ENCODE measurements around the gene RABGGTA. TPM values are rescaled to one million over a fixed set of nuclear protein-coding genes. Genes with fewer than 3 reads are reported as not detected.

Gene RABGGTA
- total and polyA plus RNA-seq, 5 donors from 2014 or later = 25.1 to 78.6 (median 31.9) TPM

- H3K4me3 ChIP-seq (ENCODE audit: low read depth, low read length) = peak overlapping the region; percentile 71
- H3K9me3 Mint-ChIP-seq = no peaks in the 10 kb centered on the region
These were observed 1.1 kb upstream of the RABGGTA start for GRCh38 chr14:24272467-24272866.

GRCh38 chr14:24271834-24272263 is 452 bp upstream of the RABGGTA start:
- Mint-ChIP-seq H3K27ac (peak overlapping the region; percentile 97 to 100 (median 99)), H3K27me3 (no peaks in the 10 kb centered on the region), H3K36me3 (peaks cover 6% of the 10 kb centered on the region), H3K4me3 (peak overlapping the region; percentile 78 to 94 (median 82)), H3K9me3 (no peaks in the 10 kb centered on the region), H3K4me1 (peaks cover 23 to 51% (median 34%) of the 10 kb centered on the region in 4 donors)
- Histone ChIP-seq H3K9me3 (ENCODE audit: control insufficient read depth in 2 of 2, low read length in 2 of 2) (no peaks in the 10 kb centered on the region), H3K4me1 (ENCODE audit: control insufficient read depth, insufficient read depth, low read length, poor library complexity, severe bottlenecking) (peaks cover 32% of the 10 kb centered on the region), H3K27ac (ENCODE audit: insufficient read depth, low read length, poor library complexity, severe bottlenecking) (peak overlapping the region; percentile 98), H3K4me3 (ENCODE audit: low read depth, low read length) (peak overlapping the region; percentile 71), H3K36me3 (ENCODE audit: control insufficient read depth, insufficient read depth, low read length) (peaks cover 13% of the 10 kb centered on the region), H3K27me3 (ENCODE audit: control insufficient read depth, insufficient read depth, low read length) (no peaks in the 10 kb centered on the region)
- ATAC-seq (ENCODE audit: low read depth in 2 of 2) (no peak), DNase-seq (no peak)

More at GRCh38 chr14:24272467-24272866, 1.1 kb upstream of the RABGGTA start:
- no peaks in the 10 kb centered on the region for H3K27me3 Mint-ChIP-seq
- Histone ChIP-seq H3K36me3 (ENCODE audit: control insufficient read depth, insufficient read depth, low read length) (peaks cover 7% of the 10 kb centered on the region), H3K27me3 (ENCODE audit: control insufficient read depth, insufficient read depth, low read length) (no peaks in the 10 kb centered on the region), H3K4me1 (ENCODE audit: control insufficient read depth, insufficient read depth, low read length, poor library complexity, severe bottlenecking) (peaks cover 32% of the 10 kb centered on the region), H3K27ac (ENCODE audit: insufficient read depth, low read length, poor library complexity, severe bottlenecking) (peak overlapping the region; percentile 98), H3K9me3 (ENCODE audit: control insufficient read depth in 2 of 2, low read length in 2 of 2) (no peaks in the 10 kb centered on the region)
- peak overlapping the region; percentile 63 to 94 (median 82) for H3K4me3 Mint-ChIP-seq
- DNase-seq (no peak), ATAC-seq (ENCODE audit: low read depth in 2 of 2) (no peak)
- H3K27ac Mint-ChIP-seq = peak overlapping the region; percentile 97 to 100 (median 99)
- H3K36me3 Mint-ChIP-seq = peaks cover under 1% of the 10 kb centered on the region
- H3K4me1 Mint-ChIP-seq = peaks cover 23 to 50% (median 36%) of the 10 kb centered on the region in 4 donors

GRCh38 chr14:24270537-24271133 is 762 bp downstream of the RABGGTA start:
- no peaks in the 10 kb centered on the region for H3K9me3 Mint-ChIP-seq
- peak overlapping the region in 2 of 3 donors; percentile 97 to 98 for H3K27ac Mint-ChIP-seq
- Histone ChIP-seq H3K27ac (ENCODE audit: insufficient read depth, low read length, poor library complexity, severe bottlenecking) (peak overlapping the region; percentile 98), H3K36me3 (ENCODE audit: control insufficient read depth, insufficient read depth, low read length) (peaks cover 23% of the 10 kb centered on the region), H3K4me3 (ENCODE audit: low read depth, low read length) (peak overlapping the region; percentile 79), H3K4me1 (ENCODE audit: control insufficient read depth, insufficient read depth, low read length, poor library complexity, severe bottlenecking) (peaks cover 32% of the 10 kb centered on the region), H3K9me3 (ENCODE audit: control insufficient read depth in 2 of 2, low read length in 2 of 2) (no peaks in the 10 kb centered on the region), H3K27me3 (ENCODE audit: control insufficient read depth, insufficient read depth, low read length) (no peaks in the 10 kb centered on the region)
- ATAC-seq (ENCODE audit: low read depth in 2 of 2) (no peak), DNase-seq (no peak)
- H3K27me3 Mint-ChIP-seq = no peaks in the 10 kb centered on the region
- peaks cover 17% of the 10 kb centered on the region for H3K36me3 Mint-ChIP-seq
- peak overlapping the region; percentile 86 to 95 (median 92) for H3K4me3 Mint-ChIP-seq
- H3K4me1 Mint-ChIP-seq = peaks cover 23 to 53% (median 33%) of the 10 kb centered on the region in 4 donors

GRCh38 chr14:24269910-24270536 is 1.4 kb downstream of the RABGGTA start:
- H3K9me3 ChIP-seq (ENCODE audit: control insufficient read depth in 2 of 2, low read length in 2 of 2) = no peaks in the 10 kb centered on the region
- ATAC-seq (ENCODE audit: low read depth in 2 of 2) = no peak
- H3K9me3 Mint-ChIP-seq = no peaks in the 10 kb centered on the region
- peak overlapping the region in 2 of 3 donors; percentile 97 to 98 for H3K27ac Mint-ChIP-seq
- H3K27me3 ChIP-seq (ENCODE audit: control insufficient read depth, insufficient read depth, low read length) = no peaks in the 10 kb centered on the region
- no peak for DNase-seq
- peaks cover 32% of the 10 kb centered on the region for H3K4me1 ChIP-seq (ENCODE audit: control insufficient read depth, insufficient read depth, low read length, poor library complexity, severe bottlenecking)
- H3K4me3 ChIP-seq (ENCODE audit: low read depth, low read length) = no peak overlapping the region
- H3K36me3 ChIP-seq (ENCODE audit: control insufficient read depth, insufficient read depth, low read length) = peaks cover 26% of the 10 kb centered on the region
- H3K4me1 Mint-ChIP-seq = peaks cover 23 to 49% (median 31%) of the 10 kb centered on the region in 4 donors
- H3K27me3 Mint-ChIP-seq = no peaks in the 10 kb centered on the region
- no peak overlapping the region for H3K27ac ChIP-seq (ENCODE audit: insufficient read depth, low read length, poor library complexity, severe bottlenecking)
- H3K36me3 Mint-ChIP-seq = peaks cover 17% of the 10 kb centered on the region
- peak overlapping the region; percentile 86 to 95 (median 92) for H3K4me3 Mint-ChIP-seq

- no peaks in the 10 kb centered on the region for H3K9me3 Mint-ChIP-seq
- Histone ChIP-seq H3K27me3 (ENCODE audit: control insufficient read depth, insufficient read depth, low read length) (no peaks in the 10 kb centered on the region), H3K4me1 (ENCODE audit: control insufficient read depth, insufficient read depth, low read length, poor library complexity, severe bottlenecking) (peaks cover 29% of the 10 kb centered on the region), H3K4me3 (ENCODE audit: low read depth, low read length) (no peak overlapping the region), H3K9me3 (ENCODE audit: control insufficient read depth in 2 of 2, low read length in 2 of 2) (no peaks in the 10 kb centered on the region), H3K27ac (ENCODE audit: insufficient read depth, low read length, poor library complexity, severe bottlenecking) (no peak overlapping the region), H3K36me3 (ENCODE audit: control insufficient read depth, insufficient read depth, low read length) (peaks cover 26% of the 10 kb centered on the region)
- DNase-seq = no peak
- no peak for ATAC-seq (ENCODE audit: low read depth in 2 of 2)
- no peaks in the 10 kb centered on the region for H3K27me3 Mint-ChIP-seq
- peak overlapping the region; percentile 39 to 95 (median 78) for H3K4me3 Mint-ChIP-seq
- peaks cover 22 to 46% (median 30%) of the 10 kb centered on the region in 4 donors for H3K4me1 Mint-ChIP-seq
- peaks cover 20% of the 10 kb centered on the region for H3K36me3 Mint-ChIP-seq
- peak overlapping the region in 2 of 3 donors; percentile 31 to 49 for H3K27ac Mint-ChIP-seq
These were observed 2.0 kb downstream of the RABGGTA start for GRCh38 chr14:24269368-24269767.

- H3K36me3 ChIP-seq (ENCODE audit: control insufficient read depth, insufficient read depth, low read length) = peaks cover 26% of the 10 kb centered on the region
- ATAC-seq (ENCODE audit: low read depth in 2 of 2) (no peak), DNase-seq (no peak)
- no peaks in the 10 kb centered on the region for H3K9me3 ChIP-seq (ENCODE audit: control insufficient read depth in 2 of 2, low read length in 2 of 2)
- no peak overlapping the region for H3K4me3 Mint-ChIP-seq
- H3K9me3 Mint-ChIP-seq = no peaks in the 10 kb centered on the region
- peak overlapping the region in 1 of 3 donors; percentile 49 for H3K27ac Mint-ChIP-seq
- H3K27me3 Mint-ChIP-seq = no peaks in the 10 kb centered on the region
- H3K36me3 Mint-ChIP-seq = peaks cover 20% of the 10 kb centered on the region
- H3K4me3 ChIP-seq (ENCODE audit: low read depth, low read length) = no peak overlapping the region
- peaks cover 11 to 34% (median 20%) of the 10 kb centered on the region in 4 donors for H3K4me1 Mint-ChIP-seq
- H3K27me3 ChIP-seq (ENCODE audit: control insufficient read depth, insufficient read depth, low read length) = no peaks in the 10 kb centered on the region
- no peak overlapping the region for H3K27ac ChIP-seq (ENCODE audit: insufficient read depth, low read length, poor library complexity, severe bottlenecking)
- H3K4me1 ChIP-seq (ENCODE audit: control insufficient read depth, insufficient read depth, low read length, poor library complexity, severe bottlenecking) = peaks cover 20% of the 10 kb centered on the region
These were observed 3.2 kb downstream of the RABGGTA start for GRCh38 chr14:24268225-24268624.

- peaks cover 22% of the 10 kb centered on the region for H3K36me3 Mint-ChIP-seq
- peaks cover 15% of the 10 kb centered on the region for H3K4me1 ChIP-seq (ENCODE audit: control insufficient read depth, insufficient read depth, low read length, poor library complexity, severe bottlenecking)
- no peaks in the 10 kb centered on the region for H3K9me3 ChIP-seq (ENCODE audit: control insufficient read depth in 2 of 2, low read length in 2 of 2)
- no peaks in the 10 kb centered on the region for H3K9me3 Mint-ChIP-seq
- ATAC-seq (ENCODE audit: low read depth in 2 of 2) (no peak), DNase-seq (no peak)
- no peak overlapping the region for H3K4me3 ChIP-seq (ENCODE audit: low read depth, low read length)
- peaks cover 11 to 29% (median 17%) of the 10 kb centered on the region in 4 donors for H3K4me1 Mint-ChIP-seq
- H3K4me3 Mint-ChIP-seq = peak overlapping the region in 3 of 4 donors; percentile 2 to 66 (median 22)
- H3K27ac Mint-ChIP-seq = peak overlapping the region in 2 of 3 donors; percentile 75 to 96
- H3K27ac ChIP-seq (ENCODE audit: insufficient read depth, low read length, poor library complexity, severe bottlenecking) = no peak overlapping the region
- H3K27me3 Mint-ChIP-seq = no peaks in the 10 kb centered on the region
- peaks cover 26% of the 10 kb centered on the region for H3K36me3 ChIP-seq (ENCODE audit: control insufficient read depth, insufficient read depth, low read length)
- no peaks in the 10 kb centered on the region for H3K27me3 ChIP-seq (ENCODE audit: control insufficient read depth, insufficient read depth, low read length)
These were observed 3.9 kb downstream of the RABGGTA start for GRCh38 chr14:24267516-24267915.
